ENCODE results near the gene PSMD11.
A peak's percentile ranks its signal among the peaks of the same experiment; 100 is the strongest.

PSMD11 gene

DNA sequence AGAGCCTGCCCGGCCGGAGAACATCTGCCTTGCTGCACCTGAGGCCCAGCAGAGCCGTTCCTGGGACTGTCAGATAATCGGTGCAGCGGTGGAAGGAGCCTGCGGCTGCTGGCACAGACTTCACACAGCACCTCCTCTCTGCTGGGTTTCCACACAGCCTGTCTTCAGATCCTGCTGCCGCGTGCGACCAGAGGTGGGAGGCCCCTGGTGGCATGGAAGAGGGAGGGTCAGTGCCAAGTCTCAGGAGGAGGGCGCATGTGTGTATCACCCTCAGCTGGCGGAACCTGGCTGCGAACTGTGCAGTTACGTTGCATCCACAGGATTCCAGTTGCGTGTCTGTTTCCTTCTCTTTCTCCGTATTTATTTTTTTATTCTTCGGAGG, 45.8 kb downstream of the PSMD11 start:
- no peak for DNase-seq (ENCODE audit: low spot score)

DNA sequence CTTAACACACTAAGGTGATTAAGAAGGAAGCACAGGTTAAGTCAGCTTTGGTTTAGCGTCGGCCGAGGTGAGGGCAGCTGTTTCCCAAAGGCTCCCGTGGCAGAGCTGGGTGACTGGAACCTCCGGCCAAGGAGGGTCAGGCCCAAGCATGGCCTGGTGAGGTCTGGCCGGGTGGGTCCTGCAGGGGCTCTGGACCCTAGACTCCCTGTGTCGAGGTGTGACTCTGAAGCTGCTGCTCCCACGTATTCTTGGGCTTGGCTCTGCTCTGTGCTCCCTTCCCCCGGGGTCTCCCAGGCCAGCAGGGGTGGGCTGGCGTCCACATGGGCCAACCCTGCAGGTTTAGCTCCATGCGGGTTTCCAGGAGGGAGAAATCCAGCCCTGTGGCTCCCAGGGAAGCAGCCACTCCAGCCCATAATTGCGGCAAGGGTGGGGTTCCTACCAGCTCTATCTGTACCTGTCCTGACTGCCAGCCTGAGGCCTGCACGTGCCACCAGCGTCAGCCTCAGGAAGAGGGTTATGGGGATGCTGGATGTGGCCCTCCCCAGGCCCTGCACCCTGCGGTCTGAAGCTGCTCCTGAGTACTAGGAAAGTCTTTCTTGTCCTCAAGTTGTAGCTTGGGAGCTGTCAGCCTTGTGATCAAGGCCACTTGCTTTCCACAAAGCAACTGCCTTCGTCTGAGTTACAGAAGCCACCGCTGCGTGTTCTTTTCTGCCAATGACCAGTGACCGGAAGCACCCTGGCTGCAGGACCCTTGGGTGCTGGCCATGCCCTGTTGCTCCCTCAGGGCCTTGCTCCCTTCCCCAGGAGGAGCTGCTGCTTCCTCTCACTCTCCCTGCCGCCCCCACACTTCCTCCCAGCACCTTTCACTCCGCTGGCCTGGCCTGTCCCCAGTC, 47.3 kb downstream of the PSMD11 start:
- DNase-seq (ENCODE audit: low spot score), result no peak

DNA sequence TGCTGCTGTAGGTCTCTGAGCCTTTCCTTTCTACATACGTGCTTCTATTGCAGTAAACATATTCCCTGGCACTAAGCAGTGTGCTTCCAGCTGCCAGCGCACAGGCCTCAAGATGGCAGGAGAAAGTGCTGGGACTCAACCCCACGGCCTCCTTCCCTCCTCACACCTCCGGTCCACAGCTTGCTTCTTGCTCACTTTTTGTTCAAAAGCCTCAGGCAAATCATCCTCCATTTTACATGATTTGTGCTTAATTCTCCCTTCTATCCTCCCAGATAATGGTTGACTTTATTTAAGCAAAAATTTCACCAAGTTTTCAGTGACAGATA, 47.9 kb downstream of the PSMD11 start:
- no peak for DNase-seq (ENCODE audit: low spot score)

DNA sequence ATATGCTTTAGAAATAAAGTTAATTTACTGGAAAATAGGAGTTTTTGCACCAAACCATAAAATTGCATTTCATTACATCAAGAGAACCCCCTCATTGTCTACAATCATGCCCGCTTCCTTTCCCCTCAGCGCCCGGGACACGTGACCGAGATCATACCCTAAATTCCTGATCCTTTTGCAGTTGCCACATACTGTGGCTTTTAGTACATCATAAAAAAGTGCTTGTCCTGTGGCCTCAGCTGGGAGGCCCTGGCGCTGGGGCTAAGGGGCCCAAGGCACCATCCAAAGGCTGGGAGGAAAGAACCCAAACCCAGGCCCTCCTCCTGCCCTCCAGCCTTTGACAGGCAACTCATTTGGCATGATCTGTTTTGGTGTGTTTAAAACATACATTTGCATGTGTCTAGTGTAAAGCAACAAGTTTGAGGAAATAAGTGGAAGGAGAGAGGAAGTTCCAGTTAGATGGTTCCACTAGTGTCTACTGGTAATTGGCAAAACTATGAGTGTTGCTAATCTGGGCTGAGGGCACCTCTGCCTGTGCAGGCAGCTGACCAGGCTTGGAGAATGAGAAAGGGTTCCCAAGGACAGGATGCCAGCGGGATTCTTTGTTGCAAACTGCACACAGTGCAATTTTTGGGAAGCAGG, 48.5 kb downstream of the PSMD11 start:
- DNase-seq (ENCODE audit: low spot score), result no peak

DNA sequence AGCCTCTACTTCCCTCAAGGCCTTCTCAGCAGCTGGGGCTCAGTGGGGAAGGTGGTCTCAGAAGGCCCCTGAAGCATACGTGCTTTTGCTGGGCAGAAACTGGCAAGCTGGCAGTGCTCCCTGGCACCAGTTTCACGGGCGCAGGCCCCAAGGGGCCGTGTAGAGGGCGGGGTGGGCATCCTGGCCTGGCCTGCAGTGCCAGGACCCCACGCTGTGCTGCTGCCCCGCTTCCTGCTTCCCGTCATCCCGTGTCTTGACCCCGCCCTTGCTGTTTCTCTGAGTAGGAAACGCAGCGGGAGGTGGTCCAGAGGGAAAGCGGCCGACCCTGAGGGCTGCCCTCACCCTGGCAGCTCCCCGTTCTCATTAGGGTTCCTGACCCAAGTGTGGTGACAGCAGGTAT, 49.3 kb downstream of the PSMD11 start:
- DNase-seq (ENCODE audit: low spot score), result no peak

DNA sequence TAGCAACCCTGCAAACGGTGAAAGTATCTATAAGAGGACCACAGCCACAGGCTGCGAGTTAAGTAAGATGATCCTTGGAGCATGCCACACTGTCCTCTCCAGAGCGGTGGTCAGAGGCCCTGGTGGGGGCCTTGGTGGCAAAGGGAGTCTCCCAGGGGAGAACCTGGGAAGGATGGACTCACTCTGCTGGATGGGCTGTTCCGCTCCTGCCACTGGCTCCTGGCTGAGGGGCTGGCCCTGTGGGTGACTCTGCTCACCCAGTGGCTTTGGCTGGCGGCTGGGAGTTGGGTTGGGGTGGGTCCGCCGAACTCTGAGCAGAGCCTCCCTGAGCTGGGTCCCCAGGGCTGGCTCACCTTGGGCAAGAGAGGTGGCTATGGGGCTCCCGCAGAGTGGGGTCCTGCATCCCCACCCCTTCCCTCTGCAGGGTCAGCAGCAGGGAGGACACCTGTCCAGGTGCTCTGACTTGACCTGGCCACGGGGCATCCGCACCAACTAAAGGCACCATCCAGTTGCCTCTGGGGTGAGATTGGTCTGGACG, 49.7 kb downstream of the PSMD11 start:
- no peak for DNase-seq (ENCODE audit: low spot score)

DNA sequence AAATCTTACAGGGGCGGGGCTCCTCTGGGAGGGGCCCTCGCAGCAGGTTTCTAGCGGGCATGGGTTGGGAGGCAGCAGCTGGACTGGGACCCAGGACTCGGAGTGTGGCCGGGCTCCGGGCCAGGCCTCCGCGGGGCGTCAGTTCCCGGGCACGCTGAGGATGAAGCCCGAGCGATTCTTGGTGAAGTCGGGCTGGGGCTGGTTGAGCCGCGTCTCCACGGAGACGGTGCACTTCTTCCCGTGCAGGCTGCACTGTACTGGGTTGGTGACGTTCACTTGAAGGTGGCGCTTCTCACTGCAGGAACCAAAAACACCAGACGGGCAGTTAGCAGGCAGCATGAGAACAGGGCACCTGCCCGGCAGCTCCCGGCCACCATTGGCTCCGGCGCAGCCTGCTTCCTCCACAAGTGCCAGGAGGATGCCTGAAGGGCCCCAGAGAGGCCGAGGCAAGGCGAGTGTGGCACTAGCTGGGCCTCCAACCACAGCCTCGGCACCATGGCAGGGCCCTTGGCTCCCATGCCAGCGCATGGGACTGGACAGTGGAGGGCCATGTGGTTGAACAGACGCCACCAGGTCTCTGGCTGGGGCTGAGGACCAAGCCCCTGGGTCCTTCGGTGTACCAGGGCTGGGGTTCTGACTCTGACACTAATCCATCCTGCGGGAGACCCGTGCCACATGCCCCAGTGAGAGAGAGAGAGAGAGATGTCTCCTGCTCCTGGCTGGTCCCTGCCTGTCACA, 50.5 kb downstream of the PSMD11 start:
- DNase-seq (ENCODE audit: low spot score), result no peak

DNA sequence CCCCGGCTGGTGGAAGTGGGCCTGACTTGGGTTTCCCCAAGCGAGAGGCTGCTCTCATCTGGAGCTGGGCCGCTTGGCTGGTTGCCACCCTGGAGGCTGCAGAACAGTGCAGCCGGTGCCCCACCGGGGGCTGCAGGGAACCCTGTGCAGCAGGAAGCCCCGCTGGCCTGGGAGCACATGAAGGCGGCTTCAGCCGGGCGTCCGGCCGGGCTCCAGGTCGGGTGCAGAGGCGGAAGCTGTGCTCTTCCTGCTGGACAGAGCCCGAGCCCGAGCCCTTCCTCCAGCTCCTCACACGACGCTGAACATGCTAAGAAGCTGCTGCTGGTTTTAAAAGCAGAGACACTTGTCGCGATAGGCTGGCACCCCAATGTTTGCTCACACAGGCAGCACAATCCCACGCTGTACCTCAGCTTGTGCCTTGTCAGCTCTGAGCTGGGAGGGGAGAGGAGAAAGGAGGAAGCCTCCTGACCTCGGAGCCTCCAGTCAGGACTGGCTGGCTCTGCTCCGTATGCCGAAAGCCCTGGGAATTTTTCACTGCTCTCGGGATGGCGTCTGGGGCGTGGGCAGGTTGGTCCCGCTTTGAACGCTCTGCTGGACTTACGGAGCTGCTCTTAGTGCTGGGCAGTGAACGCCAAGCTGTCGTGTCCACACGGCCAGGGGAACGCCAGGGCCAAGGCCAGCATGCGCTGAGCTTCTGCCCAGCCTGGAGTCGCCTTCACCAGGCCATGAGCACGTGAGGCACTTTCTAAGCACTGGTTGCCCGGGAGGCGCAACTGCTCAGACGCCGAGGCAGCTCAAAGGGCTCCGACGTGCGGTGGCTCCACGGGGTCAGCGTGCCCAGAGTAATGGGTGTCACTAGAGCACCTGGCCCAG, 51.3 kb downstream of the PSMD11 start:
- DNase-seq (ENCODE audit: low spot score), result no peak

DNA sequence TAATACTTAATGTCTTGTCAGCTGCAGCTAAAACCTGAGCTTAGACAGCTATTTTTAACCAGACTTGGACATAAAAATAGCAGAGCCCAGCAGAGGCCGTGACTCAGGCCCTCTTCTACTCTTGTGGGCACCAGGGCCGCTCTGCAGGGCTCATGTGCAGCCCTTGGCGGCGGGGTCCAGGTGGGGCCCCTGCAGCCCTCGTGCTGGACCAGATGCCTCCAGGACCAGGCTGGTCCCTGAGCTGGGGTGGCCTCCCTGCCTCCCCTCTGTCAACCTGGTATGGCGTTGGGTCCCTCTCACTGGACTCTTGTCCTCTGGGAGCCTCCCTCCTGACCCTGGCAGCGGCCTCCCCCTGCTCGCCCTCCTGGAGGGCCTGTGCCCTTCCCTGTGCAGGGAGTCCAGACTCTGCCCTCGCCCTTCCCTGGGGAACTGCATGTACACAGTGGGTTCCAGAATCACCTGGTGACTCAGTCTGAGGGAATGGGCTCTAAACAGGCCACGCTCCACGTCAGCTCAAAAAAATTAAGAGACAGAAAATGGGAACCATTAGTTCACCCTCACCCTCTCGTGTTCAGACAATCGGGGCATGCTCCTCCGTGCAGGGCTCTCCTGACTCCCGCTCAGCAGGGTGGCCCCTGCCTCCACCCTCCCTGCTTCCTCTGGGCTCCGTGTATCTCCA, 52.2 kb downstream of the PSMD11 start:
- no peak for DNase-seq (ENCODE audit: low spot score)

DNA sequence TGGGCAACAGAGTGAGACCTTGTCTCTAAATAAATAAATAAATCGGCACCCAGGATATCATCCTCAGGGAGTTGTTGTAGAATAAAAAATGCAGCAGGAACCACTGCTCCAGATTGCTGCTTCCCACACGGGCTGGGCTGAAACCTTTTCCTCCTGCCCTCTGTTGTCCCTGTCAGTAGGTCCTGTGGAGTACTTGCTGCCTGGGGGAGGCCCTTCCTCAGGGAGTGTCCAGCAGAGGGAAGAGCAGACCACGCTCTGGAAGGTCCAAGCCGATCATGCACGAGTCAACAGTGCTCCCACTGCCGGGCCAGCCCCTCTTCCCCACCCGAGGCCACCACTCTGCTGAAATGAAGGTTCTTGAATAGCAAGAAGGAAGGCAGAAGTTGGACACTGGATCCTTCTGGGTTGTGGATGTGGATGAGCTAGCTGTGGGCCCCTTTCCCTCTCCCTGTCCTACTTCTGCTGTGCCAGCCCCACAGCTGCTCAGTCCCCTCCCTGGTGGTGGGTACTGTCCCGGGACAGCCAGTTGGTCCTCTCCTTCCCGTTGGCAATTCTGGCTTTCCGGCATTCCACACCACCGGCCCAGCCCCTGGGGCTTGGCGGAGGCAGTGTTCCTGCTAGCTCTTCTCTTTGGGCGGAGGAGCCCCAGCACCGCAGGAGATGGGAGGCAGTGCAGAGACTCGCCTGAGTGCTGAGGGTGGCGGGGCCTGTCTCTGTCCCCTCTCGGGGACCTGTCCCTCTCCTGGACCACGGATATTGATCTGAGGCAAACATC, 53.3 kb downstream of the PSMD11 start:
- no peak for DNase-seq (ENCODE audit: low spot score)

DNA sequence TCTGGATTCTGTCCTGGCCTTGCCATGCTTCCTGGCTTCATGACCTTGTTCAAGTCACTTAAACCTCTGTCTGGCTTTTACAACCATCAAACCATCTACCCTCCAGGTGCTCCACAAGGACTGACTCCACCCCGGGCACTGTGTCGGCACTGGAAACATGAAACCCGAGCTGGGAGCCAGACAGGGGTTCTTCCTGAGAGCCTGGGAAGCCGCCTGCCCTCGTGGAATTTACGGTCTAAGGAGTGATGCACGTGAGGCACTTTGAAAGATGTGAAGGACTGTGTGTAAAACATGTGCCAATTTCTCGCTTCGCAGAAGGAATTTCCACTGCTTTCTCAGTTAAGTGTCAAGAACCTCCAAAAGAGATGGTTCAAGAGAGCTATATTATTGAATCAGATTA, 54.1 kb downstream of the PSMD11 start:
- no peak for DNase-seq (ENCODE audit: low spot score)

DNA sequence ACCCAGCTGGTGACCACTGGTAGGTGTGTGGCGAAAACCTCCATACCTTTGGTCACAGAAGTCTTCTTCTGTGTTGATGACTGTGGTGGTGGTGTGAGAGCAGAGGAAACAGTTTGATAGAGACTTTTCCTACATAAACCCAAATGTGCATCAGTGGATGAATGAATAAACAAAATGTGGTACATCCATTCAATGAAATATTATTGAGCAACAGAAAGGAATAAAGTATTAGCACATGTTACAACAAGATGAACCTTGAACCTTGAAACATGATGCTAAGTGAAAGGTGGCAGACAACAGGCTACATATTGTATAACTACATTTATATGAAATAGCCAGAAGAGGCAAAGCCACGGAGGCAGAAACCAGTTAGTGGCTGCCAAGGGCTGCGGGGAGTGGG, 57.7 kb downstream of the PSMD11 start:
- DNase-seq (ENCODE audit: low spot score), result no peak

DNA sequence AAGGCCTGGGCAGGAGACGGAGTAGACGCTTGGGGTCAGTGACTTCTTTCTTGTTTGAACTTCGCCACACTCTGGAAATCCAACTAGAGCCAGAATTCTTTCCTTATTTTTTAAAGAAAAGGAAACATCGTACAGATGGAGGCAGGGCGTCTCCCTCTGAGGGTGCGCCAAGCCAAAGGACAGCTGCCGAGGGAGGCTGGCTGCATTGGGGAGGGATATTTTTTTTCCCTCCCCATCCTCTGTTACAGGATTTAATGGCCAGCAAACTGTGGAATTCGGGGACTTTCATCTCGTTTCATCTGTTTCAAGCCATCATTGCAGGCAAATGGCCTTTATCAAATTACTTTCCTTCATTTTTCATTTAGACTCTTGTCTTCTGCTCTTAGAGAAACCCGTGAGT, 58.4 kb downstream of the PSMD11 start:
- no peak for DNase-seq (ENCODE audit: low spot score)

DNA sequence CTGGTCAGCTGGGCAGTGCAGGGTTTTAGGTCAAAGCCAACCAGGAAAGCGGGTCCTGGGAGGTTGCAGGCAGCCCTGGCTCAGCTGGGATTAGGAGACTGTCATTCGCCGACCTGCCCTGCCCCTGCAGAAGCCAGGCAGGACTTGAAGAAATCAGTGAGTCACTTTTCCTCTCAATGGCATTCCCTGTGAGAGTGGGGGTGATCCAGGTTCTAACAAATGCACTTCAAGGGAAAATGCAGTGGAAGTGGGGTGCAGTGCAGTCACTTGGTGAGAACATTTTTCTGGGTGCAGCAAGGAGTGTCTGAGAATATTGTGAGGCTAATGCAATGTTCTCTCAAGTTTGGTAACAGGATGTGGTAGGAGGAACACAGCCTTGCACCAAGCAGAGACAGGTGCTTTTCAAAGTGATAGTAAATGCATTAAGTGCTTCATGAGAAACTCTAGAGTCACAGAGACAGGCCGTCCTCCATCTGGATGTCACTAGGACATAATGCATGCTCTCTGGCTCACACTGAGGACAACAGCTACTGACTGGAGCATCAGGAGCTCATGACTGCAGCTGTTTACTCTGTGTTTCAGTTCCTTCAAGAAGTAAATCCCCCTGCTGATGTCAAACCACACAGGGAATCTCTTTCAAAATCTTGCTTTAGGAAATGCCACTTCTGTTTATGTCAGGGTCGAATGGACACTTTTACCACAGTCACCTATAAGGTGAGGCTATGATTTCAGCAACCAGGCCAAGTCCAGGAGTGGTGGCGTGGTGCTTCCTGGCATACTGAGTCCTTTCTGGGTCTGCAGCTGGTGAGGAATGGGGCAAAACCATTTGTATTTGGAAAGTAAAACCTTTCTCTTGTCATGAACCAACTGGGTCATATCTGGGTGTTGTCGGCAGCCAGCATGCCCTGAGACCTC, 59.2 kb downstream of the PSMD11 start:
- peak; percentile 72 for DNase-seq (ENCODE audit: low spot score)

DNA sequence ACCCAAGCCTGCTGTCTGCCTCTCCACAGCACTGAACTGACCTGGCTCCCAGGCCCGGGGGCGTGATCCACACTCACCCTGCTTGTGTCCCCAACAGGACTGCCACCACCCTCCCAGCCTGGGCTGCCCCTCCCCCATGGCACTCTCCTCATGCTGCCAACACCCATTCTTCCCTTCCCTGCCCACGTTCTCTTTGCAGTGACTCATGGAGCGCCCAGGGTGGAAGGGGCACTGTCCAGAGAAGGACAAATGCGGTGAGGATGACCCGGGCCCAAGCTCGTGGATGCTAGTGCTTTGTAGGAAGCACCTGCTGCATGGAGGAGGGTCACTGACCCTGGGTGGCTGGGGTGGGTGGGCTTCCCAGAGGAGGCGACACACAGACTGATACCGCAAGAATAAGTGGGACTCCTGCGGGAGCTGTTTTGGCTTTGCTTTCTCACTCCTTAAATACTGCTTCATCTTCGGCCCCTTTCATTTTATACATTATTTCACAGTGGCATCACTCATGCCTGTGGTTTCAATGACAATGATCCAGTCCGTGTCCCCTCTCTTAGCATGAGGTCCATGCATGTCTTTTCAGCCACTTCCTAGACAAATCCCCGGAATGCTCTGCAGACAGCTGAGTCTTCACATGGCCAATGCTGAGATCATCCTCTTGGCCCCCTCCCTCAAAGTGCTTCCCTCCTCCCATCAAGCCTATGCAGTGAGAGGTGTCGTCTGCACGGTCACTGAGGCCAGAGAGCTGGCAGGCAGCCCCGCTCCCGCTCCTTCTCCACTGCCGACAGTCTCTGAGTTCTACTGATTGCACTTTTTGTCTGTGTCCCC, 60.1 kb downstream of the PSMD11 start:
- no peak for DNase-seq (ENCODE audit: low spot score)

DNA sequence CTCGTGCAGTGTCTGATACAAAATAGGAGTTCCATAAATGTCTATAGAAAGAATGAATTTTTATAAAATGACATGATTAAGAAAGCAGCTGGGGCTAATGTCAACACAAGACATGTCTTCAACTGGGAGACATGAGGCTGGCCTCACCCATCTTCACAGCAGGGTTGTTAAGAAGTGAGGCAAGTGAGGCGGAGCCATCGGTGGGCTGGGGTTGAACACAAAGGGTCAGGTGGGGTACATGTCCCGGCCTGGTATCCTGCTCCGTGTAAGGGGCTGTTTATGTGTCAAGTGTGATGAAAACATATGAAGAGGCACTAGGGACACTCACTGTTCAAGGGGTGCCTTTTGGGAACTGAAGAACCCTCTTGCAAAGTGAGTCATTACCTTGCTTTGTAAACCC, 64.6 kb downstream of the PSMD11 start:
- DNase-seq (ENCODE audit: low spot score), result no peak

DNA sequence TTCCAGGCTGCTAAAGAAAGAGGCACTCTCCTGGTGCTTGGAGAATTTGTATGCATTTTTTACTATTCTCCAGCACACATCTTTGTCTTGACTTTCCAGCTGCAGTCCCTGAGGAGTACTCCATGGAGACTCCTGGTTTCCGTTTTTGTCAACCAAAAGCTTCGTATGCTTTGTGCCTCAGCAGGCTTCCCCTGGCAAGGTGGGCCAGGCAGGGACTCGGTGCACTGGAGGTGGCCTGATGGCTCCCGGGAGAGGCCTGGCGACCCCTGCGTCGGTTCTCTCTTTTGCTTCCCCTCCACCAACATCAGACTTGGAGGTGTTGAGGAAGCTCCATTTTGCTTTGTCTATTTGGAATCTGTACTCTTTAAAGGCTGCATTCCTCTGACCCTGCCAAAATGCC, 66.2 kb downstream of the PSMD11 start:
- no peak for DNase-seq (ENCODE audit: low spot score)

DNA sequence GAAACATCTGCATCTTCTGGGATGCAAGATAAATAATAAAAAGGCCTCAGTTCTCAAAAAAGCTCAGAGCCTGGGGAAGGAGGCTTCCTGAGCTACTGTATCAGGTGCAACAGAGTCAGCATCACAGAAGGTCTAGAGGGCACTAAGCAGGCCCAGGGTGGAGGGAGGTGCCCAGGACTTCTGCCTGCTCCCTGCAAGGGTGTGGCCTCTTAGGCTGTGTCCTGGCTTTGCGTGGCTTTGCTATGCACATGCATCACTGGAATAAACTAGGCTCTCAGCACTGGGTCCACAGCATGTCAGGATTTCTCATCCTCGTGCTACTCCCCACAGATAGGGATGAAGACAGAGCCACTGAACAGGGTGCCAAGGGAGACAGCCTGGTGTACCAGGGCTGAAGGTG, 68.0 kb downstream of the PSMD11 start:
- no peak for DNase-seq (ENCODE audit: low spot score)

DNA sequence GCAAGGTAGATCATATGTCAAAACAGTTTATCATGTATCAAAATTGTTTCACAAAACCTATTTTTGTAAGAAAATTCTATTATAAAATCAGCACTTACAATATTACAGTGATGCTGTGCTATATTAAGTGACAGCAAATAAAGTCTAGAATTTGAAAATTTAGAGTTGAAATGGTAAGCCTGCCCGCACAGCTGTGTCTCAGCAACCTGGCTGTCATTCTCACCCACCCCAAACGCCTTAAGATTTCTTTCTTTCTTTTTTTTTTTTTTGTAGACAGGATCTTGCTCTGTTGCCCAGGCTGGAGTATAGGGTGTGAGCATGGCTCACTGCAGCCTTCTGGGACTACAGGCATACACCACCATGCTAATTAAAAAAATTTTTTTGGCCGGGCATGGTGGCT, 69.3 kb downstream of the PSMD11 start:
- no peak for DNase-seq (ENCODE audit: low spot score)
